NCI-H446 (cell line): ENCODE data around the gene UBB.
"Not testable (repeated sequence)": the region's sequence is repeated elsewhere in the genome, so short reads cannot be mapped to it uniquely, and the experiment has no call there.

Experiments
- DNase-seq, 2 experiments: peaks; one replicate each; lab custom pipeline; 2025; lab: John Stamatoyannopoulos, UW

Gene UBB

GRCh38 chr17:16377941-16378341, 3.0 kb upstream of the UBB start:
- no peak for DNase-seq

- DNase-seq, result no peak
Measured at GRCh38 chr17:16378636-16379282, 2.1 kb upstream of the UBB start.

- DNase-seq, result no peak
Measured at GRCh38 chr17:16379654-16380053, 1.2 kb upstream of the UBB start.

- DNase-seq, result no peak
Measured at GRCh38 chr17:16381496-16381820, 567 bp downstream of the UBB start.

GRCh38 chr17:16383216-16383615, 2.3 kb downstream of the UBB start:
- DNase-seq, result no peak

GRCh38 chr17:16383772-16384287, 2.9 kb downstream of the UBB start:
- no peak for DNase-seq

- DNase-seq, result no peak
Measured at GRCh38 chr17:16384557-16384956, 3.7 kb downstream of the UBB start.

- DNase-seq, result not testable (repeated sequence)
Measured at GRCh38 chr17:16386126-16386507, 5.2 kb downstream of the UBB start.

GRCh38 chr17:16391451-16391850, 10.6 kb downstream of the UBB start:
- DNase-seq, result no peak

GRCh38 chr17:16392491-16392890, 11.6 kb downstream of the UBB start:
- DNase-seq, result not testable (repeated sequence)

GRCh38 chr17:16395887-16396286, 15.0 kb downstream of the UBB start:
- not testable (repeated sequence) for DNase-seq

- not testable (repeated sequence) for DNase-seq
Measured at GRCh38 chr17:16396693-16397092, 15.8 kb downstream of the UBB start.

GRCh38 chr17:16398270-16399267, 17.7 kb downstream of the UBB start:
- no peak for DNase-seq

- not testable (repeated sequence) for DNase-seq
Measured at GRCh38 chr17:16403847-16404246, 23.0 kb downstream of the UBB start.

GRCh38 chr17:16406742-16407674, 26.1 kb downstream of the UBB start:
- DNase-seq, result no peak

GRCh38 chr17:16407911-16408588, 27.2 kb downstream of the UBB start:
- DNase-seq, result peak in 1 of 2 experiments; percentile 47

- no peak for DNase-seq
Measured at GRCh38 chr17:16415031-16415924, 34.4 kb downstream of the UBB start, which contains the start of gene TRPV2. Gene TRPV2, plus strand, starts transcription at chr17:16415571. Its CDS starts 2,098 bp downstream, at chr17:16417669.

- no peak for DNase-seq
Measured at GRCh38 chr17:16417399-16417798, 36.5 kb downstream of the UBB start.

GRCh38 chr17:16417896-16418684, 37.2 kb downstream of the UBB start:
- DNase-seq, result peak in 1 of 2 experiments; percentile 47
